ENCODE data around the gene USP3.

USP3 gene, protein sequence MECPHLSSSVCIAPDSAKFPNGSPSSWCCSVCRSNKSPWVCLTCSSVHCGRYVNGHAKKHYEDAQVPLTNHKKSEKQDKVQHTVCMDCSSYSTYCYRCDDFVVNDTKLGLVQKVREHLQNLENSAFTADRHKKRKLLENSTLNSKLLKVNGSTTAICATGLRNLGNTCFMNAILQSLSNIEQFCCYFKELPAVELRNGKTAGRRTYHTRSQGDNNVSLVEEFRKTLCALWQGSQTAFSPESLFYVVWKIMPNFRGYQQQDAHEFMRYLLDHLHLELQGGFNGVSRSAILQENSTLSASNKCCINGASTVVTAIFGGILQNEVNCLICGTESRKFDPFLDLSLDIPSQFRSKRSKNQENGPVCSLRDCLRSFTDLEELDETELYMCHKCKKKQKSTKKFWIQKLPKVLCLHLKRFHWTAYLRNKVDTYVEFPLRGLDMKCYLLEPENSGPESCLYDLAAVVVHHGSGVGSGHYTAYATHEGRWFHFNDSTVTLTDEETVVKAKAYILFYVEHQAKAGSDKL

DNA sequence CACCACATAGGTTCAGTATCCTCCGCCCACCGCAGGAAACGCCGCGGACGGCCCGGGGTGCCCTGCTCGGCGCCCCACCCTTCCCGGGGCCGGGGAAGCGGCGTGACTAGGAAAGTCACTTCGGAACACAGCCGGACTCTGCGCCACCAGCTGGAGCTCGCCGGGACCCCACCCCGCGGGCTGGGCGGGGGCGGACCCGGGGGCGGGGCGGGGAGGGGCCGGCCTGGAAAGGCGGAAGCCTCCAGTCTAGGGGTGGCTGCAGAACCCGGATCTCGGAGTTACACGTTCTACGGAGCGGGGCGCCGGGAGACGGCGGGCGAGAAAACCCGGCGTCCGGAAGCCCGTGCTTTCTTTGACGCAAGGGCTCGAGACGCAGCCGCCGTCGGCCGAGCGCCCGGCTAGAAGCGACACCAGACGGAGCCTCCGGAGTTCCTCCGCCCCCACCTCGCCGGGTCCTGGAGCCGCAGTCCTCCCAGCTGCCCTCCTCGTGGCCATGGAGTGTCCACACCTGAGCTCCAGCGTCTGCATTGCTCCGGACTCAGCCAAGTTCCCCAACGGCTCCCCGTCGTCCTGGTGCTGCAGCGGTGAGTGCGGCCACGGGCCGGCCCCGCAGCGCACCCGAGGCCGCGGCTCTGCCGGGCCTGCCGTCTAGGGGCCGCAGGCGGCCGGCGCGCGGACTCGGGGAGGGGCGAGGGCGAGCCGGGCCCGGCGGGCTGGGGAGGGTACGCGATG is at the start of gene USP3:
USP3 (plus strand) TSS at position 347 of the 732 bp plus-strand sequence; CDS start at position 494, 147 bp downstream.
- FAIRE-seq = no peak

DNA sequence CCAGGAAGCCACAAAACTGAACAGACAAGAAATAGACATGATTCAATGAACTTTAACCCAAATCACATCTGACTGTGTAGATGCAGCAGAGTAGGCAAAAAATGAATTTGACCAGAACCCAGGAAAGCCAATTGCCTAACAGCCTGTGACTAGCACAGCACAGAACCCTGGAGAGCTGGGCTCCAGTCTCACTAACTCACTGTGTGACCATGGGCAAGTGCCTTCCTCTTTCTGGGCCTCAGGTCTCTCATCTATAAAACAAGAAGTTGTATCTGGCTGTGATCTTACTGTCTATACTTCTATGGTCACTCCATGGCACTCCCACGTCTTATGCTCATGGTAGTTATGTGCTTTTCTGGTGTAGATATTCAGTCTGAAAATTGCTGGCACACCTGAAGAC is 48.1 kb upstream of the USP3 start:
- no peak for FAIRE-seq

DNA sequence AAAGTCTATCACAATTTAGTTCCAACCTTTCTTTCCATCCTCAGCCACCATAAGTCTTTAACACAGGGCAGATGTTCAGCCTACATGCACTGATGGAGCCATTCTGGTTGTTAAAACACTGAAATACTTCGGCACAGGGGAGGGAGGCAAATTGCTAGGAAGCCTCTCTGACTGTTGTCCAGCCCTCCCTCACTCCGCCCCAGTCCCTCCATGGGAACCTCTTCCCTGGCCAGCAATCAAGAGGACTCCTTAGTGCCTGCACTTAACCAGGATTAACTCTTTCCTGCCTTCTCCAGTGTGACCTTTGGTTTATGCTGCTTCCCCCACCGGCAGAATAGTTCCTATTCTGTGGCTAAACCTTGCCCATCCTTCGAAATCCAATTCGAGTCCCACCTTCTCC is 47.0 kb upstream of the USP3 start:
- FAIRE-seq = no peak

DNA sequence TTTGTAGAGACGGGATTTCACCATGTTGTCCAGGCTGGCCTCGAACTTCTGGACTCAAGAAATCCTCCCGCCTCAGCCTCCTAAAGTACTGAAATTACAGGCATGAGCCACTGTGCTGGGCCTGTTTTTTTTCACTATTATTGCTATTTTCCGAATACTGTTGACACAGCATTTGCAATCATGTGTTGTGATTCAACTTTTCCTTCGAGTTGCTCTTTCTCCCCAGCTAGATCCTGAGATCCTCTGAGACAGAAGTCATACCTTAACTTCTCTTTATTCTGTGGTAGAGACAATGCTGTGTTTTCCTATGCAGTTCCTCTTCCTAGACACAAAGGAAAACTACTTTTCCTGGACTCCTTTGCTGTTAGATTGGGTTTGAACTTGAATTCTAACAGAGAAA is 46.4 kb upstream of the USP3 start:
- FAIRE-seq = no peak

DNA sequence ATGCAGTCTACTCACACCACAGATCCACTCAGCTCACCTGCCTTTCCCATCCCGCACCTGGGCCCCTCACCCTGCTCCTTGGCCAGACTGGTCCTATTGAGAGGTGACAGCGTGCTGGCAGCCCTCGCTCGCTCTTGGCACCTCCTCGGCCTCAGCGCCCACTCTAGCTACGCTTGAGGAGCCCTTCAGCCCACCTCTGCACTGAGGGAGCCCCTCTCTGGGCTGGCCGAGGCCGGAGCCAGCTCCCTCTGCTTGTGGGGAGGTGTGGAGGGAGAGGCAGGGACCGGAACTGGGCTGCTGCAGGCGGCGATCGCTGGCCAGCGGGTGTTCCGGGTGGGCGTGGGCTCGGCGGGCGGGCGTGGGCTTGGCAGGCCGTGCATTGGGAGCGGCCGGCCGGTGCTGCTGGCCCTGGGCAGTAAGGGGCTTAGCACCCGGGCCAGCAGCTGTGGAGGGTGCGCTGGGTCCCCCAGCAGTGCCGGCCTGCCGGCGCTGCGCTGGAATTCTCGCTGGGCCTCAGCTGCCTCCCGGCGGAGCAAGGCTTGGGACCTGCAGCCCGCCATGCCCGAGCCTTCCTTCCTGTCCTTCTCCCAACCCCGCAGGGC is 45.5 kb upstream of the USP3 start:
- FAIRE-seq = no peak

DNA sequence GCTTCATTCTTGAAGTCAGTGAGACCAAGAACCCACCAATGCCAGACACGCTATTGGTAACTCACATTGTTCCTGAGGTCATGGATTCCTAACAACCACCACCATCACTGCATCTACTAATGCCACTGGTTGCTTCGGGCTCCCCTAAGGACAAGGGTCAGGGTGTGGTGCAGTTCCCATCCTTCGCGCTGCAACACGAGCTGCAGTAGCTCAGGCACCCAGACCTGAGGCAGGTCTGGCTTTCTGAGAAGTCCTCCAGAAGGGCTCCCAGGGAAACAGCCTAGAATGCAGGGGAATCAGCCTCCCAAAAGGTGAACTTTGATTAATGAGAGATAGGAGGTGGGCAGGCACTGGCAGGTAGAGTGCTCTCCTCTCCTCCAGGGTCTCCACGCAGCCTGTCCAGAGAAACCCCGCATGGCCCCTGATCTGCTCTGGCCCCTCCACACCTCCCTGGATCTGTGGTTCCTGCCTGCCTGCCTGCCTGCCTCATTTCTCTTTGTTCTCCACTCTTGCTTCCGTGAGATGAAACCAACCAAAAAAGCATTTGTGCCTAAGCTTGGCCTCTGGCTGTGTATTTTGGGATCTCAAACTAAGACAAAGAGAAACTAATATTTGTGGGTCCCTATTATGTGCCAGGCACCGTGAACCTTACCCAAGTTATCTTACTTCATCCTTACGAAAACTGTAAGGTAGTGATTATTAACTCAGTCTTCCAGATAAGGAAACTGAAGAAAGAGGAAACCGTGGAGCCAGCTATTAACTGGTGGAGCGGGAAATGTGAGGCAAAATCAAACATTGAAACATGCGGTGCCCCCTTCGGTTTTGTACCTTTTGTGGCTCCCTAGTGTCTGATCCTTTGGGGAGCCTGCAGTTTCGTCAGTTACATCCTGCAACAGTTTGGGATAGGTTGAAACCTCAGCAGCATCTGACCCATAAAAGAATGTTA is 43.9 kb upstream of the USP3 start:
- no peak for FAIRE-seq

DNA sequence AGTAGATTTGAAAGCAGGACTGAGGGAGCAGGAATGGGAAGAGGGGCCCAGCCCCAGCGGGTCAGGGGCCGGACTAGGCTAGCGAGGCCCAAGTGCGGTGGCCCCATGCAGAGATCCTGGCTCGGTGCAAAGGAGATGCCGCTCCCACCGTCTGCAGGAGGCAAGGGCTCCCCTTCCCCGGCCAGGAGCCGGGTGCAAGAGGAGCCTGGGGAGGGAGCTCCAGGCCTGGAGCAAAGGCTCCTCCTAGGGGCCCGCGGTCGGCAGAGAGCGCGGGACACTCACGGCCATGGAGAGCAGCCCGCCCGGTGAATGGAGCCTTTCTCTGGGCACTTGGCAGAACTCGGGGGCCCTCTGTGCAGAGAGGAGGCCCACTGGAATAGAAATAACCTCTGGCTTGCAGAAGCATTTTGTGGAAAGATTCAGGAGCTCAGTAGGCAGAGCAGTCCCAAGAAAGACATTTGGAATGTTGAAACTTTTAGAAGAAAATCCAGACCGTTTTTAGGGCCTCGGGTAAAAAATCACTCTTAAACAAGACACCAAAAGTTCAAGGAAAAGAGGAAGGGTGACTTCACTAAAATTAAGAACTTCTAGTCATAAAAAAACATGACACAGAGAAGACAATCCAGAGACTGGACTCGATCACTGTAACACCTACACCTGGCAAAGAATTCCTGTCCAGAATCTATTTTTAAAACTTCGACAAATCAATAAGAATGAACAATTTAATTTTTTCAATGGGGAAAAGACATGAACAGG is 43.0 kb upstream of the USP3 start:
- FAIRE-seq = no peak

DNA sequence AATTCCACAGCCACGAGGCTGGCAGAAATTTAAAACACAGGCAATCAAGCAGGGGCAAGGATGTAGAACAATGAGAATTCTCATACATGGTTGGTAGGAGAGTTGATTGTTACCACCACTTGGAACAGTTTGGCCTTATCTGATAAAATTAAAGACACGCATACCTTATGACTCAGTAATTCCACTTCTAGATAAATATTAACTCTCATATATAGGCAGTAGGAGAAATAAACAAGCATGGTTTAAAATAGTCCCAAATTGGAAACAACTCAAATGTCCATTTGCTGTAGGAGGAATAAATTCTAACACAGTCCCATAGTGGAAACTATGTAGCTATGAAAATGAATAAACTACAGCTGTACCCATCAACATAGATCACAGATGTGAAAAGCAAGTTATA is 42.3 kb upstream of the USP3 start:
- no peak for FAIRE-seq

DNA sequence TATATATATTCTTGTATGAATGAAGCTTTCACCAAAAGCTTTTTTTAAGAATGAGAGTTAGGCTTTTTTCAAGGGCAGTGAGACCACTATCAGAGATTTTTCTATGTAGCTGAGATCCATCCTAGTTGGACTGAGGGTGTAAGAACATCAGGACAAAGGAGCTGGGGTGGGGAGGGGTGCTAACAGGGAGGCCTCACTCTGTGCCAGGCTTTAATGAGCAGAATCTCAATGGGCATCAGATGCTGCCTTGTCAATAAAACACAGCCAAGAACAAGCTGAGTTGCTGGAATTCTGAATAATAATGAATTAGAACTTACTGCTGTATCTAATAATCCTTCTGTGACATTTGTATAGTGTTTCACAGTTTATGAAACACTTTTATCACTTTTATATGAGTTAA is 41.4 kb upstream of the USP3 start:
- FAIRE-seq = no peak

DNA sequence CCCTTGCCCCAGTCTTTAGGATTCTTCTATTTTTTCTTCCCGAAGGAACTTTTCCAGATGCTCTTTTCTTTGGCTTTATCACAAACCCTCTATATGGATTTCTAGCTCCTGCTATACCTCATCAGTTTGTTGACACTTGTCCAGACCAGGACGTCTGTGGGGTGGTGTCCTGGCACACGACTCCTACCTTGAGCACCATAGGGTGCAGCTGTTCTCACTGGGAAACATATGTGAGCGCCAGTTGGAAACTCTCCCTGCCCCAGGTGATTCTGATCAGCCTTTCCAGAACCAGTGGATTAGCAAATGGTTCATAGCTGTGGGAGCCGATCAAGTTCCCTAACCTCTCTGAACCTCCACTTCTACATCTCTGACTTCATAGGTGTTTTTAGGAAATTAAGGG is 40.6 kb upstream of the USP3 start:
- no peak for FAIRE-seq

DNA sequence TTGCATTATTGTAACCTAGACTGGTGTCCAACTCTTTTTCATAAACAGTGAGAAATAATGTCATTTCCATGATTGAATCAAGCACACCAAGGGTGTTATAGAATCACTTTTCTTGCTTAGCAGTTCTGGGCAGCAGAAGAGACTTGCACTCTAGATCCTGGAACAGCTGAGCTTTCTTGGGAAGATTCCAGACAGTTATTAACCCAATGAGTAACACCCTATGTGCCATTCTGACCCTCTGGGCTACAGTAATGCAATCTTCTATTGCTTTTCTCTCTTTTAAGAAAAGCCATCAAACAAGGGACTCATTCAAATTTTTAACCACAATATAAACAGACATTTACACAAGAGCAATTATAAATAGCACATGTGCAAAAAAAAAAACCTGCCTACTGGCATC is 39.3 kb upstream of the USP3 start:
- no peak for FAIRE-seq

DNA sequence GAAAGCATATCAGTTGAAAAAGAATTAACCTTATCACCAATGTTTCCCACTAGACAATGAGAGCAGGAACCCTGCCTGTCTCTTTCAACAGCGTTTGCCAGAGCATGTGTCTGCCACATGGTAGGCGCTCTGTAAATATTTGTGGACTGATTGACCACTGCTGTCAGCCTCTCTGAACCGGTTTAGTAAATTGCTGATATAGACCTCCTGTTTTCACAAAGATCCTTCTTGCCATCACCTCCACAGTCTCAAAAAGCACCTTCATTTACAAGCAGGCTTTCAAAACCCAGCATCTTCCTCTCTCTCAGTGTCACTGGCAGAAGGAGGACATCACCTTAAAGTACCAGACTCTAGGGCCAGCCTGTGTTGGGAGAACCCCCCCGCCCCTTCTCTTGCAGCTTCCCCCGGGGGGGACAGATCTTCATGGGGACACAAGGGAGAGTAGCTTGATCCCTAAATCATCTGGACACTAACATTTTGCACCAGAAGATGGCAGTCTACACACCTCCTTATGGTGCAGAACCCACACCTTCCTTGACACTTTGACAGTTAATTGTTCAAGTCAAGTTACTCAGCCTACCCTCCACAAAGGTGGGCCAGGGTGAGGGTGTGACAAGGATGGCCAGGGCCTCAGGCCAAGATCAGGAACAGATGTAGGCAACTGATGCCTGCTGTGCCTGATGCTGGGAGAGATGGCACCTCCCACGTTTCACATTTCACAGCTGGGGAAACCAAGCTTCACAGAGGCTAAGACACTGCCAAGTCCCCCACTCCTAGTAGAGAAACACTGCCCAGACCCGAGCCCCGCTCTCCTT is 37.8 kb upstream of the USP3 start:
- FAIRE-seq = no peak

DNA sequence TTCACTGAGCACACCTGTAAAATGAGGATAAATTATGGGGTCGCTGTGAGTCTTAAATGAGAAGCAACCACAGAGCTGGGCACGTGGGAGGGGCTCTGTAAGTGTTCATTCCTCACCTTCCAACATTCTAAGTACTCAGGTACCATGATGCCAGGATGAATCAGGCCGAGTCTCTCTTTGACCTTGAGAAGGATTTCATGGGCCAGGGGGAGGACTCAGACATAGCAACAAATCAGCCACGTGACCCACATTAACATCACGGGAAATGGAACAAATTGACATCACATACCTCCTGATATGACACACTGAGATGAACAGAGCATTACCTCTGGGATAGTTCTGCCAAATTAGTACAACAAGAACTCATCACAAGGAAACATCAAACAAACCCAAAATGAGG is 35.2 kb upstream of the USP3 start:
- no peak for FAIRE-seq

DNA sequence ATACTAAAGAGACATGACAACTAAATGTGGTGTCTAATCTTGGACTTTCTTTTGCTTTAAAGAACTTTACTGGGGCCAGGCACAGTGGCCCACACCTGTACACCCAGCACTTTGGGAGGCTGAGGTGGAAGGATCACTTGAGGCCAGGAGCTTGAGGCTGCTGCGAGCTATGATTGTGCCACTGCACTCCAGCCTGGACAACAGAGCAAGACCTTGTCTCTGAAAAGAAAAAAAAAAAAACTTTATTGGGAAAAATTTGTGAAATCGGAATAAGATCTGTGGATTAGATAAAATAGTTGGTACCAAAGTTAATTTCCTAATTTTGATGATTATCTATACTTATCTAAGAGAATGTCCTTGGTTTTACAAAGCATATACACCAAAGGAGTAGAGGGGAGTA is 34.4 kb upstream of the USP3 start:
- no peak for FAIRE-seq

DNA sequence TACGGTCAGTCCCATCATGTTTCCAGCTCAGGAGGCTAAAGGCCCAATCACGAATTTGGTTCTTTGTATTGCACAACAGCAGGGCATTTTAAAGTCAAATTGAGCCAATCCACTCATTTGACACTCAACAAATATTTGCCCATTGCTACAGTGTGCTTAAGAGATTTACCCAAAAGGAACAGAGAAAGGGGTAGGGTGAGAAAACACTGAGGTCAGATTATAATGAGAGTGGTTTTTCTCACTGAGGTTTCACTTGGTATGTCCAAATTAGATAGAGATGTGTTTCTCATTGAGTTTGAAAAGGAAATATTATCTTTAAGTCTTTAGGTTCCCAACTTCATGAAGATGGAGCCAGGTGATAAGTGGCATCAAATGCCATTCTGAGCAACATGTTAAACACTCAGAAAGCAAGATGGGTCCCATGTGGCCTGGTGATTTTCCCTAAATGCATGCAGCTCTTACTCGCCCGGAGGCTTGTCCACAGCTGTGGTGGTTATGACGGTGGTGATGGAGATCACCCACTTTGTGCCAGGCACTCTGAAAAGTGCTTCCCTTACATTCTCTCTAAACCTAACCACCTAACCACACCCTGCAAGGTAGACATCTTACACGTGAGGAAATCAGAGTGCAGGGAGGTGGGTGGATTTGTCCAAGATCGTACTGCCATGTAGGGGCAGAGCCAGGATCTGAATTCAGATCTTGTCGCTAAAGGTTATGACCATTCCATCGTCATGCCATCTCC is 31.2 kb upstream of the USP3 start:
- FAIRE-seq = no peak

DNA sequence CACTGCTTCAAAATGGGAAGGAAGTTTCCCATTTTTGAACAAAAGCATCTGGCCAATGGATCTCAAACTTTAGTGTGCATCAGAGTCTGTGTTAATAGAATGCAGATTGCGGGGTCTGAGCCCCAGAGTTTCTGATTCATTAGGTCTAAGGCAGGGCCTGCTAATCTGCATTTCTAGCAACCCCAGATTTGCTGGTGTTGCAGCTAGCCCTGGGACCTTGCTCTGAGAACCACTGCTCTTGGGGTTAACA is 30.7 kb upstream of the USP3 start:
- FAIRE-seq = no peak

DNA sequence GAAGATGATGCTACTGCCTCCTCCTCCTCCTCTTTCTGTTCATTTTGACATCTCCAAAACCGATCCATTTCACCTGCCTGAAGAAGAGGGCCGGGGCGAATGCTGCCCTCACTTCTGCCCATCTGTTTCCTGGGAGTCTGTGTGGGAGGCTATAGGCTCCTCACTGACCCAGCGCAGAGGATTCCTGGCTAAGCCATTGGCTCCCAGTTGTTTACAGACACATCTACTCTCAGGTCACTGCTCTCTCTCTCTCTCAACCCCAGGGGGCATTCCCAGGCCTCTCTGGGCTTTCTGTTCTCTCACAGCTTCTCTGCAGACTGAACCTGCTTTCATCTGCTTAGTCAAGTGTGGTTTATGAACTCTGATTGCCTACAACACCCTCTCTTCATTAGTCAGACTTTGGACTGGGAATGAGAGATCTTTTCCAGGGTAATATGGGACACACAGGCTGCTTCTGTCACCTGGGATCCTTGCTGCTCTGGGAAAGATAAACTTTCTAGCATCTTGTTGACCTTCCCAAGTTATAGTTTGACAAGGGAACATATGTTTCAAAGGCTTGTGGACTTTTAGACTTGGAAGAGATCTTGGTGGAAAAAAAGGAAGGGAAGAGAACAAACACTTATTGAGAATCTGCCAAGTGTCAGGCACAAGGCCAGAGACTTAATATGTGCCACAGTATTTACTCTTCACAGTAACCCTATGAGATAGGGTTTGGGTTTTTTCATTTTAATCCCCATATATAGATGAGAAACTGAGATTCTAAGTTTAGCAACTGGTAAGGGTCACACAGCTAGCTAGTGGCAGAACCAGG is 30.2 kb upstream of the USP3 start:
- FAIRE-seq = no peak

DNA sequence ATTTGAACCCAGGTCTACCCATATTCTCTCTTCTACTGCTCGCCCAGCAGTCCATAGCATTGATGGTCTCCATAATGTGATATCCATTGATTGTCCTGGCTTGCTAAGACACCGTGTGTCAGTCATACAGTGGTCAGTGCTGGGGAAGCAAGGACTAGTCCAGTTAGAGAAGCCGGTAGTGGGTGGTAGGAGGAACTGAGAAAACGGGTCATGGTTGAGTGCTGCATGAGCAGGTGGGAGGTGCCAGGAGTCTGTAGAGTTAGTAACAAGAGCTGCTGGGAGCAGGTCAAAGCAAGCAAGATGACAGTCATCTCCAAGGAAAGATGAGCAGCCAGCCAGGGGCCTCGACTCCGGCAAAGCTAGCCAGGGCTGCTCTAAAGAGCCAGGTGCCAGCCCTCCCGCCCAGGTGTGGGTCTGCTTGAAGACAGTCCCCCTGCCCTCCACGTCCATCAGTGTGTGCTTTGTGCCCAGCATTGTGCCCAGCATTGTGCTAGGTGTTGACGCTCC is 29.5 kb upstream of the USP3 start:
- FAIRE-seq = no peak

DNA sequence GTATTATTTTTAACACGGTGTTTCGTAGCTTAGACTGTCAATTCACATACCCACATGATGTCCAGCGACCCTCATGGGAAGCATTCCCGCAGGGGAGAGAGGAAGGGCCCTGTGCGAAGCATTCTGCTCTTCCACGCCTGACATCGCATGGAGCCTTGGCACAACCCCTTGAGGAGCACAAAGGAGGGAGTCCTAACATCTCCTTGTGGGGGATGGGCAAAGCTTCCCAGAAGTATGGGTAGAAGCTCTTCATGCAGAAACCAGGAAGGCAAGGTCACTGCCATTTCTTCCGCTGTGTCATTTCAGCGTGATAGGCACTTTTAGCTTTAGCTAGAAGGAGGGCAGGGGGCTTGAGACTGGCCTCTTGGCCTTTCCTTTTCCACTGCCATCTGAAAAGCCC is 28.7 kb upstream of the USP3 start:
- FAIRE-seq = no peak
